Measurements from ENCODE around the gene CTSZ.

The CTSZ gene

GRCh38 chr20:58993332-58994248 lies 13.5 kb downstream of the CTSZ start:
- DNase-seq (ENCODE audit: low read depth in 1 of 2, low spot score in 1 of 2): no peak
- Histone ChIP-seq H3K4me3 (replicated peaks; ENCODE audit: insufficient read depth, low read length) (no peak overlapping the region), H3K27ac (replicated peaks) (no peak overlapping the region), H3K27me3 (ENCODE audit: insufficient read depth, poor library complexity, severe bottlenecking) (no peaks in the 10 kb centered on the region)
- TF ChIP-seq GABPA (IDR thresholded peaks at IDR 0.05; ENCODE audit: low read depth) (no peak), SPI1 (IDR thresholded peaks at IDR 0.05; ENCODE audit: borderline replicate concordance, low read depth) (no peak), POLR2AphosphoS5 (IDR thresholded peaks at IDR 0.05; ENCODE audit: low read depth) (no peak), CTCF (IDR thresholded peaks at IDR 0.05; ENCODE audit: insufficient read depth, low read length) (no peak)
- TF ChIP-seq, protein P1, sequence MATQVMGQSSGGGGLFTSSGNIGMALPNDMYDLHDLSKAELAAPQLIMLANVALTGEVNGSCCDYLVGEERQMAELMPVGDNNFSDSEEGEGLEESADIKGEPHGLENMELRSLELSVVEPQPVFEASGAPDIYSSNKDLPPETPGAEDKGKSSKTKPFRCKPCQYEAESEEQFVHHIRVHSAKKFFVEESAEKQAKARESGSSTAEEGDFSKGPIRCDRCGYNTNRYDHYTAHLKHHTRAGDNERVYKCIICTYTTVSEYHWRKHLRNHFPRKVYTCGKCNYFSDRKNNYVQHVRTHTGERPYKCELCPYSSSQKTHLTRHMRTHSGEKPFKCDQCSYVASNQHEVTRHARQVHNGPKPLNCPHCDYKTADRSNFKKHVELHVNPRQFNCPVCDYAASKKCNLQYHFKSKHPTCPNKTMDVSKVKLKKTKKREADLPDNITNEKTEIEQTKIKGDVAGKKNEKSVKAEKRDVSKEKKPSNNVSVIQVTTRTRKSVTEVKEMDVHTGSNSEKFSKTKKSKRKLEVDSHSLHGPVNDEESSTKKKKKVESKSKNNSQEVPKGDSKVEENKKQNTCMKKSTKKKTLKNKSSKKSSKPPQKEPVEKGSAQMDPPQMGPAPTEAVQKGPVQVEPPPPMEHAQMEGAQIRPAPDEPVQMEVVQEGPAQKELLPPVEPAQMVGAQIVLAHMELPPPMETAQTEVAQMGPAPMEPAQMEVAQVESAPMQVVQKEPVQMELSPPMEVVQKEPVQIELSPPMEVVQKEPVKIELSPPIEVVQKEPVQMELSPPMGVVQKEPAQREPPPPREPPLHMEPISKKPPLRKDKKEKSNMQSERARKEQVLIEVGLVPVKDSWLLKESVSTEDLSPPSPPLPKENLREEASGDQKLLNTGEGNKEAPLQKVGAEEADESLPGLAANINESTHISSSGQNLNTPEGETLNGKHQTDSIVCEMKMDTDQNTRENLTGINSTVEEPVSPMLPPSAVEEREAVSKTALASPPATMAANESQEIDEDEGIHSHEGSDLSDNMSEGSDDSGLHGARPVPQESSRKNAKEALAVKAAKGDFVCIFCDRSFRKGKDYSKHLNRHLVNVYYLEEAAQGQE (IDR thresholded peaks at IDR 0.05; ENCODE audit: insufficient replicate concordance, low read depth): no peak

GRCh38 chr20:58992911-58993310 lies 14.1 kb downstream of the CTSZ start:
- DNase-seq (ENCODE audit: low read depth in 1 of 2, low spot score in 1 of 2): no peak
- TF ChIP-seq GABPA (IDR thresholded peaks at IDR 0.05; ENCODE audit: low read depth): no peak
- TF ChIP-seq, protein P1 (IDR thresholded peaks at IDR 0.05; ENCODE audit: insufficient replicate concordance, low read depth): no peak
- TF ChIP-seq SPI1 (IDR thresholded peaks at IDR 0.05; ENCODE audit: borderline replicate concordance, low read depth): no peak
- no peak for TF ChIP-seq POLR2AphosphoS5 (IDR thresholded peaks at IDR 0.05; ENCODE audit: low read depth)
- no peak for TF ChIP-seq CTCF (IDR thresholded peaks at IDR 0.05; ENCODE audit: insufficient read depth, low read length)
- Histone ChIP-seq H3K4me3 (replicated peaks; ENCODE audit: insufficient read depth, low read length) (no peak overlapping the region), H3K27me3 (ENCODE audit: insufficient read depth, poor library complexity, severe bottlenecking) (no peaks in the 10 kb centered on the region), H3K27ac (replicated peaks) (no peak overlapping the region)

DNA sequence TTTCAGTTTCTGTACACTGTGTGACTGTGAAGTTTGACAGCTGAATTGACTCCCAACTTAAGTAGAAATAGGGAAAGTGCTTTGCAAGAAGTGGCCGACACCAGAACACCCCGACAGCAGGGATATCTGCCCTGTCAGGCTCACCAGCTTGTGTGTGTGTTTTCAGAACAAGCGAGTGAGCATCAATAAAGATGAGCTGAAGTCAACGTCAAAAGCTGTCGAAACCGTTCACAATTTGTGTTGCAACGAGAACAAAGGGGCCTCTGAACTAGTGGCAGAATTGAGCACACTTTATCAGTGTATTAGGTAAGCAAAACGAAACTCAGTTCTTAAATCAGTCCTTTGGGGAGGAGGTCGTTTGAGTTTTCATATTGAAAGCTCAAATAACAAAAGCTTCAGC lies 15.3 kb downstream of the CTSZ start:
- Histone ChIP-seq H3K27ac (replicated peaks) (no peak overlapping the region), H3K4me3 (replicated peaks; ENCODE audit: insufficient read depth, low read length) (no peak overlapping the region), H3K27me3 (ENCODE audit: insufficient read depth, poor library complexity, severe bottlenecking) (no peaks in the 10 kb centered on the region)
- TF ChIP-seq, protein P1 (IDR thresholded peaks at IDR 0.05; ENCODE audit: insufficient replicate concordance, low read depth): no peak
- TF ChIP-seq POLR2AphosphoS5 (IDR thresholded peaks at IDR 0.05; ENCODE audit: low read depth) (no peak), CTCF (IDR thresholded peaks at IDR 0.05; ENCODE audit: insufficient read depth, low read length) (no peak), GABPA (IDR thresholded peaks at IDR 0.05; ENCODE audit: low read depth) (no peak), SPI1 (IDR thresholded peaks at IDR 0.05; ENCODE audit: borderline replicate concordance, low read depth) (no peak)
- no peak for DNase-seq (ENCODE audit: low read depth in 1 of 2, low spot score in 1 of 2)
